Stimulated activated CD4-positive, alpha-beta T cell treated with anti-CD3 and anti-CD28 coated beads, Interleukin-2, amount 100 ng/mL, for 24 hours (primary cell): ENCODE data around the gene TMEM183A.

Source experiments
- DNase-seq, 2 donors: peaks; one replicate each; pipeline ENCODE4 v3.0.0-alpha.2; 2020

The TMEM183A gene

DNA sequence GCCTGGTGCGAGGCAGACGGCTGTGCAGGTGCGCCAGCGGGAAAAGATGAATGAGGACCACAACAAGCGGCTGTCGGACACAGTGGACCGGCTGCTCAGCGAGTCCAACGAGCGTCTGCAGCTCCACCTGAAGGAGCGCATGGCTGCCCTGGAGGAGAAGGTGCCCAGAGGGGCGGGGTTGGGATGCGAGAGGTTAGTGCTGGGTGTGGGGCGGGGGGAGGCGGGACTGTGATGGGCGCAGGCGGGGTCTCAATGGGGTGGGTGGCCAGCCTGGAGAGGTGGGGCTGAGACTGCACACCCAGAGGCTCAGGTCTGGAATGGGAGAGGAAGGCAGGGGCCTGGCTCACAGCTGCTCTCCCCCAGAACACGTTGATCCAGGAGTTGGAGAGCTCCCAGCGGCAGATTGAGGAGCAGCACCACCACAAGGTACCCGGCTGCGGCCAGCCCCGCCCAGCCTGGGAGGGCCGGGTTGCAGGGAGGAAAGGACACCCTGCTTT is 41.4 kb downstream of the TMEM183A start:
- DNase-seq: no peak

DNA sequence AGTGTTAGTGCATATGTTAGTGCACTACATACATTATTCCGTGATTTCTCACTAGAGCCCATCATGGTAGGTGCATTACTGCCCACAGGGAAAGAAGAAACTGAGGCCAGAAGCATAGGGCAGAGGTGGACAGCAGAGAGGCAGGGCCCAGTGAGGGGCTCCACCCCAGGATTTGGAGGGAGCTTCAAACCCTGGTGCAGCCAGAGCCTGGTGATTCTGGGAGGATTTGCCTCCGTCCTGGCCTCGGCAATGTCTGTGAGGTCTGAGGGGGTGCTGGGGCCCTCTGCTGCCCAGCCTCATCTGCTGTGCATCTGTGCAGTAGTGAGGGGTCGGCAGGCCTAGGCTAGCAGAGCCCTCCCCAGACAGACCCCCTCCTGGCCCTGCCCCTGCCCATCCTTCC is 41.9 kb downstream of the TMEM183A start:
- no peak for DNase-seq

DNA sequence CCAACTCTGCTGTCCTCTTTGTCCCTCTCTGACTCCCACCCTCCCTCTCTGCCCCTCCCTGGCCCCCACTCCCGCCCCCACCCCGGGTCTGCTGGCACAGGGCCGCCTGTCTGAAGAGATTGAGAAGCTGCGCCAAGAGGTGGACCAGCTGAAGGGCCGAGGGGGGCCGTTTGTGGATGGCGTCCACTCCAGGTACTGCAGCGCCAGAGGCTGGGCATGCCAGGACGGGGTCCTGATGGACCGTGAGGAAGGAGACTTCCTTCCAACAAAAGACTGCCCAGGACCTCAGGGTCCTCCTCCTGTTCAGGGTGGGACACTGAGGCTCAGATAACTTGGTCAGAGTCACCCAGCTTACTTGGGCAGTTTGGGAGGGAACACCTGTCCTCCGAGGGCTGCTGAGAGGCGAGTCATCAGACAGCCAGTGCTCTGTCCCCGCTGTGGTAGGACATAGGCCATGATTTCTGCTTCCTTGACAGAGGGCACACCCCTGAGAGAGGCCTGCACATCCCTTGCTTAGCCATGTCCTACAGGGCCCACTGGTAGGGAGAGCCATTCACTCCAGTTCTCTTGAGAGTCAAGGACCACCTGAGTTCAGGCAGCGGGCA is 42.5 kb downstream of the TMEM183A start:
- DNase-seq: no peak

DNA sequence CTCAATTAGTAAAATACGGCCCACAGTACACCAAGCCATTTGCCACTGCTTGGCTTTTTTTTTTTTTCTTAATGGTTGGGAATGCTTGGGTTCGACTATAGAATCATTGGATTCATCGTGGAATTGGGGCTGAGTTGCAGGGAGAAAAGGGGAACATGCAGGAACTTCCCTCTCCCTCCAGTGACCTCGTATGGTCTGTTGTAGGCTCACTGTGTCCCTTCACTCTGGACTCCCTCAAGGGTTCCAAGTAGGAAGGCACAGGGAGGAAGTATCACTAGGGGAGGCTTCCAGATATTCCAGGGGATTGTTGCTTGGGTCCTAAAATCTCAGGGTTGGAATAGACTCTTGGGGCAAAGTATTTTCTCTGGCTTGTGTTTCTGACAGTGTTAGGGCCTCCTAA is 43.7 kb downstream of the TMEM183A start:
- DNase-seq: no peak

DNA sequence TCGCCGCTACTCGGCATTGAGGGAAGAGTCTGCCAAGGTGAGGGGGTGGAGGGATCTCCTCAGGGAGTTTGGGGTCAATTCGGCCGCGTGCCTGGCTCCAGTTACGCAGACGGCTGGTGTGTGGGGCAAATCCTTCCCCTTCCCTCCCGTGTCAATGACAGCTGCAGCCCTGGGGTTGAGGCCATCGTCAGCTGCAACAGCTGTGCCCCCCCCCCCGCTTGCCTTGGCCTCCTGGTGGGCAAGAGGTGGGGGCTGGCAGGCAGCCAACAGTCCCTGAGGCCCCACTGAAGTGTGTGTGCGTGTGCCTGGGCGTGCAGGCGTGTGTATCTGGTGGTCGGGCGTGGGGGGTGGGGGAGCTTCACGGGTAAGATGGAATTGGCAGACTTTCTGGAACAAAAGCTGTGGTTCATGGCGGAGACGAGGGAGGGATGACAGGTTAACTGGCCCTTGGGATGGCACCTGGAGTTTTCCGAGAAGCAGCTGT is 44.7 kb downstream of the TMEM183A start:
- no peak for DNase-seq

DNA sequence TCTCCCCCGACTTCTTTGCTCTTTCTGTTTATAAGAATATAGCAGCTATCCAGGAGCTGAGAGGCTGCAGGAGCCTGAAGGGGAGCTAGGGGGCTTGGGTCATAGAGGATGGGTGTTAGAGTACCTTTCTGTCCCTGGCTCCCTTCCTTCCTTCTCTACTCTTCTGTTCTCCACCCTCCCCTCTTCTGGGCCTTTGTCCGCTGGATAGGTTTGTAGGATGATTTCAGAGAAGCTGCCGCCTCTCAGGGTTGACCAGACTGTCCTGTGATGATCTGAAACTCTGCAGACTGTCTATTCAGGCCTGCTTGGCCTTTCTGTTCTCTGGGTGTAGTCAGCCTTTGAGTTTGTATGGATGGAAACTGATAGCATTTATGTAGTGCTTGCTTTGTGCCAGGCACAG is 45.4 kb downstream of the TMEM183A start:
- no peak for DNase-seq

DNA sequence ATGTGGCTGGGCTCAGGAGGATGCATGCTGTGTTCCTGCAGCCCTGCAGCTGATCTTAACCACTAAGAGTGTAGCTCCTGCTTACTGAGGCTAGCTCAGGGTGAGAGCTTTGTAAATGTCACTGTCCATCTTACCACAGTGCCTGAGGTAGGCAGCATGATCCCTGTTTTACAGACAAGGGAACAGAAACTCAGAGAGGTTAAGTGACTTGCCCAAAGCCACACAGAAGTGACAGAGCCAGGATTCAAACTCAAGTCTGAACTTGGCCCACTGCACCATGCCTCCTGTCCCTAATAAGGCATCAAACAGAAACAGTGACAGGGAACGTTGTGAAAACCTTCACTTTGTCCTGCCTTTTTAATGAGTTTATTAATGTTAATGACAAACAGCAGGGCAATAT is 47.0 kb downstream of the TMEM183A start:
- no peak for DNase-seq

DNA sequence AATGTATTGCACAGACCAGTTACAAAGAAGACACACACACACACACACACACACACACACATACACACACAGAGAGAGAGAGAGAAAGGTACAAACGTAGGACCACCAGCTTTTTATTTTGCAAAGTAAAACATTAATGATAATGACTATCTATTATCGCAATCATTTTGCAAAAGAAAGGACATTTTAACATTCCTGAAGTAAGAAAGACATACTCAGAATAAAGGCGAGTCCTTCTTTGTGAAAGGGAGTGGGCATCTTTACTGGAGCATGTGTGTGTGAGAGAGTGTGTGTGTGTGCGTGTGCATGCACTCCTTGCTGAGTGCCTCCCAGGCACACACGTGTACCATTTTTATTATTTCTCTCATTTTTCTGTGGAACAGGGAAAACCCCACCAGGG is 47.5 kb downstream of the TMEM183A start:
- no peak for DNase-seq

DNA sequence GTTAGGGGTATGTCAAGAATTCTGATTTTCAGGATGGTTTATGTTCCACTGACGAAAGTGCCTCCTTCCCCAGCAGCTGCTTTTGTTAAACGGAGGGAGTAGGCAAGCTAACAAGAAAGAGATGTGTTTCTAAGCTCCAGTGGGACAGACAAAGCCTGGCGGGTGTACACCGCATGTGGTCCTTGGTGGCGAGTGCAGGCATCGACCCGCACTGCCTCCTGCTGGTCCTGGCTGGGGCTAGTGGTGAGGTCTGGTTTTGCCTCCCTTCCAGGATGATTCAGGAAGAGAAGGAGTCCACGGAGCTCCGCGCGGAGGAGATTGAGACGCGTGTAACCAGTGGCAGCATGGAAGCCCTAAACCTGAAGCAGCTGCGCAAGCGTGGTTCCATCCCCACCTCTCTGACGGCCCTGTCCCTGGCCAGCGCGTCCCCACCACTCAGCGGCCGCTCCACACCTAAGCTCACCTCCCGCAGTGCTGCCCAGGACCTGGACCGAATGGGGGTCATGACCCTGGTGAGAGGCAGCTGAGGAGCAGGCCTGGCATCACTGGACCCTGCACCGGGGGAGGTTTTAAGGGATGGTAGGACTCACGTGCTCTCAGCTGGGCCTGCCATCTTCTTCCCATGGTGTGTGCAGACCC is 48.1 kb downstream of the TMEM183A start:
- no peak for DNase-seq

DNA sequence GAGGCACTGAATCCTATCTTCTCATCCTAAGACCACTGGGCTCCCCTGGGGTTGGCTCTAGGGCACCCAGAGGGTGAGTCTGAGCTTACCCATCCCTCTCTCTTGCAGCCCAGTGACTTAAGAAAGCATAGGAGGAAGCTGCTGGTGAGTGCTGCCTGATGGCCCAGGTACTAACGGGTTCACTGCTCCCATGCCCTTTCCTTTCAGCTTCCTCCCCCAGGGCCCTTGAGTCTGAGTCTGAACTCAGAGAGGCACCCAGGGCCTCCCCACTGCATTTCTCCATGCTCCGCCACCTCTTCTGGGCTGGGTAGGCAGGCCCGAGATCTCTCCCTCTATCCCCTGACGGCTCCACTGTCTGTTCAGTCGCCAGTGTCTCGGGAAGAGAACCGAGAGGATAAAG is 48.8 kb downstream of the TMEM183A start:
- no peak for DNase-seq

DNA sequence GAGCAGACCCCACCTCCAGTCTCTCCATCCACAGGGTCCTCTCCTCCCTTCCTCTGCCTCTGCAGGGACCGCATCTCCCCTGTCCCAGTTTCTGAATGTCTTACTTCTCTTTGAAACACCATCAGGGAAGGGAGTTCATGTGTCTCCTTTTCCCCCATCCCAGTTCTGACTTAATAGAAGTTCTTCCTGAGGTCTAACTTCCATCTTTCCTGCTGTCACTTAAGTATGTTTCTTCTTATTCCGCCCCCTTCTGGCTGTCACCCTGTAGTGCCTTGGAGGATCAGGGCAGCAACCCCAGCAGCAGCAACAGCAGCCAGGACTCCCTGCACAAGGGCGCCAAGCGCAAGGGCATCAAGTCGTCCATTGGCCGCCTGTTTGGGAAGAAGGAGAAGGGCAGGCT is 49.3 kb downstream of the TMEM183A start:
- DNase-seq: peak in 1 of 2 donors; percentile 4

DNA sequence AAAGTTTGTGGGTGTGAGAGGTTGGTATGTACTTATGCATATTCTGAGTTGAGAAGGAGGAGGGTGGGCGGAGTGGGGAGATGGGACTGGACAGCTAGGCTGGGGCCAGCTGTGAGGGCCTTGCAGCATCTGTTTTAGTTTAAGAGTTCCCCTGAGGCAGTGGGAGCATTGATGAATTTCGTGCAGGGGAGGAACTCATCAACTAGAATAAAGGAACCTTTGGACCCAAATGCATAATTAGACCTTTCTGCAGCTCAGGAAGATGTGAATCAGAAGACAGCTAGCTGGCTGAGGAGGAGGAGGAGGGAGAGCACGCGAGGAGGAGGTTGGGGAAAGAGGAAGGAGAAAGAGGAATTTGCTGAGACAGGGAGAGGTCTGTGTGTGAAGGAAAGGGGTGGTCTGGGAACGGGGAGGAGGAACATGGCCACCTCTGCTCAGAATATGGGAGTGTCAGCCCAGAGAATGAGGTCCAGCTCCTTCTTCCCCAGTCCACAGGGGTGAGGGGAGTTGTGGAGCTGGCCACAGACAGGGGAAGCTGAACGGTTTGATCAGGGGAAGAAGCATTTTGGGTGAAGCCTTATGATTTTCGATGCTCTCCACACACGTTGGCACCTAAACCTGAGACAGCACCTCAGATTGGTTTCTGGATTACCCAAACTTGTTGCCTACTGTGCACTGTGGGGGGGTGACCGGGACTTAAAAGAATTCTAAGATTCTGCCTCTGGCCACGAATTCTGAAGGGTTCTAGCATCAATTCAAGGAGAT is 50.9 kb downstream of the TMEM183A start:
- no peak for DNase-seq

DNA sequence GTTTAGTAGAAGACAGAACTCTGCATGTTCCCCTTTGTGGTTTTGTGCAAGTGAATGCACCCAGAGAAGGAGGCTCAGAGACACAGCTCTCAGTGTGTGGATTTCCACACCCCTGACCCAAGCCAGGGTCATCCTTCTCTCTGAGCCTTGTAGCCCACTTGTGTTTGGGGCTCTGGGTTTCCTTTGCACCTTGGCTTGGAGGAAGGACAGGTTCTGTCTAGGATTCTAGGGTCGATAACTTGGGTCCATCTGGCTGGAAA is 51.4 kb downstream of the TMEM183A start:
- no peak for DNase-seq

DNA sequence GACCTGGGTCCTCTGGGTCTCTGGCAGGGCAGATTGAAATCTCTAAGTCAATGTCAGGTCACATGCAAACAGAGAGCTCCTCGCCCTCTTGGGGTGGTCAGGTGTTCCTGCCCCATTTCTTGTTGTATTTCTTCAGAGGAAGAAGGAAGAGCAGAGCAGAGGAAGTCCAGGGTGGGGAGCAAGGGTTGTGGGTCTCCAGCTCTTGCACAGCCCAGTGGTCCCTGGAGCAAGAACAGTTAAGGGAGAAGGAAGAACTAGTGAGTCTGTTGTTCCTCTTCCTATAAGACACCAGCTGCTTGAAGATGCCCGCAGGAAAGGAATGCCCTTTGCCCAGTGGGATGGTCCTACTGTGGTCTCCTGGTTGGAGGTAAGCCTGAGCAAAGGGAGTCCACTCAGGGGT is 52.3 kb downstream of the TMEM183A start:
- no peak for DNase-seq

DNA sequence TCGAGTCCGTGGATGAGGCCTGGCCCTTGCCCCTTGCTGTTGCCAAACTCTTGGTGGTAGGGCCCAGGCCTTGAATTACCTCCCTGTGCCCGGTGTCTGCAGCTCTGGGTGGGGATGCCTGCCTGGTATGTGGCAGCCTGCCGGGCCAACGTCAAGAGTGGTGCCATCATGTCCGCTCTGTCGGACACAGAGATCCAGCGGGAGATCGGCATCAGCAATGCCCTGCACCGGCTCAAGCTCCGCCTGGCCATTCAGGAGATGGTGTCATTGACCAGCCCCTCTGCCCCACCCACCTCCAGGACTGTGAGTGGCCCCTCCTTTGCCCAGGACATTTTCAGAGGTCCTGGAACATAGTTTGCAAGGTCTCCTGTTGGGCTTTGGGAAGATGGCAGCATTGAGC is 52.9 kb downstream of the TMEM183A start:
- no peak for DNase-seq

DNA sequence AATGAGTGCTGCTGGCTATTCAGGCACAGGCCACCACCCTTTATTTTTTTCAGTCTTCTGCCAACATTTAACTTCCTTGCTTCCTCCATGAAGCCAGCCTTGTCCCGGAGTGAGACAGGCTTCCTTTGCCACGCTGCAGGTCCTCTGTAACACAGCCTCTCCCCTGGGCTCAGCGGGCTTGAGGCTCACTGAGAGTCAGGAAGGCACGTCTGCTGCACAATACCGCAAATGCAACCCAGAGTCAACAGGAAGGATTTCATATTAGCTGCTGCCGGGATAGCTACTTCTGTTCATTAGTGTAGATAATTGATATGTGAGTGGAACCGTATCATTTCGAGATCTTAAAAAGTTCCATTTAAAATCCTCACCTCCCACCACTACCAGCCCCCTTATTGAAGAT is 56.1 kb downstream of the TMEM183A start:
- DNase-seq: no peak

DNA sequence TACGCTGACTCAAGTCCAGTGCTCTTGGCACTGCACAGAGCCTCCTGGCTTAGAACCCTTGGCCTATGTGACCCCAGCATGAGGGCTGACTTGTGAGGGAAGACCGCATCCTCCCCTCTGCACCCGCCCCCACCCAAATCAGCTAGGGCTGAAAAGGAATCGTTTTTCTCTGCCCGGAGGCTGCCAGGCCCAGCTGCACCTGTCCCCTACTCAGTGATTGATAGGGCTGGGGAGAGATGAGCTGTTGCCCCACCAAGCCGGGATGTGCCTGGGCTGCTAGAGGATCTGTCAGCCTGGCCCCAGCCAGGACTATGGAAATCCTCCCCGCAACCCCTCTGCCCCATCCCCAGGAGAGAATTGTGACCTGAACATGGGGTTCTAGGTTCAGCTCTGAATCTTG is 58.0 kb downstream of the TMEM183A start:
- DNase-seq: no peak

DNA sequence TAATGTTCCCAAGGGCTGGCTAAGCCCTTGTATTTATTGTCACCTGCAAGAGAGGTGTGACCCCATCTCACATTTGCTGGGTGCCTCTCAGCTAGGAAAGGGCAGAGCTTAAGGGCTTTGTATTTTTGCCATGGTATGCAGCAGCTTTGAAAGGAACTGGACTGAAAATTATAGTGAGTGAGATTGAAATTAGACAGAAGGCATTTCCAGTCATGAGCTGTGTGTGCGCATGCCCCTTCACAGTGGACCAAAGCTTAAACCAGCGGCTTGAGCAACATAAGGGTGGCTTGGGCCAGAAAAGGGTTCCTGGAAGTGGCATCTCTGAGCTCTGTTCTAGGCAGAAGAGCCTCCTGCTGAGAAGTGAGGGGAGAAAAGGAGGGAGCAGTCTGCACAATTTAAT is 58.8 kb downstream of the TMEM183A start:
- no peak for DNase-seq

DNA sequence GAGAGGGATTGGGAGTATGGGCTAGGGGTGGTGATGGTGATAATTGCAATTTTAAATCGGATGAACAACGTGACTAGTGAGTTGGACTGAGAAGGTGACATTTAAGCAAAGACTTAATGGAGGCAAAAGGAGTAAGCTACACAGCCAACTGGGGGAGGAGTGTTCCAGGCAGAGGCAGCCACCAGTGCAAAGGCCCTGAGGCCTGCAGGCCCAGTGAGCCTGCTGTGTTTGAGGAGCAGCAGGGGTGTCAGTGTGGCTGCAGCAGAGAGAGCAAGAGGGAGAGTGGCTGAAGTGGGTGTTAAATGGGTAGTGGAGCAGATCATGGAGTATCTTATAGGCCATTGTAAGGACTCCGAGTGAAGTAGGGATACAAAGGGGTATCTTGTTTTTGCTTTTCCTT is 59.8 kb downstream of the TMEM183A start:
- DNase-seq: no peak

DNA sequence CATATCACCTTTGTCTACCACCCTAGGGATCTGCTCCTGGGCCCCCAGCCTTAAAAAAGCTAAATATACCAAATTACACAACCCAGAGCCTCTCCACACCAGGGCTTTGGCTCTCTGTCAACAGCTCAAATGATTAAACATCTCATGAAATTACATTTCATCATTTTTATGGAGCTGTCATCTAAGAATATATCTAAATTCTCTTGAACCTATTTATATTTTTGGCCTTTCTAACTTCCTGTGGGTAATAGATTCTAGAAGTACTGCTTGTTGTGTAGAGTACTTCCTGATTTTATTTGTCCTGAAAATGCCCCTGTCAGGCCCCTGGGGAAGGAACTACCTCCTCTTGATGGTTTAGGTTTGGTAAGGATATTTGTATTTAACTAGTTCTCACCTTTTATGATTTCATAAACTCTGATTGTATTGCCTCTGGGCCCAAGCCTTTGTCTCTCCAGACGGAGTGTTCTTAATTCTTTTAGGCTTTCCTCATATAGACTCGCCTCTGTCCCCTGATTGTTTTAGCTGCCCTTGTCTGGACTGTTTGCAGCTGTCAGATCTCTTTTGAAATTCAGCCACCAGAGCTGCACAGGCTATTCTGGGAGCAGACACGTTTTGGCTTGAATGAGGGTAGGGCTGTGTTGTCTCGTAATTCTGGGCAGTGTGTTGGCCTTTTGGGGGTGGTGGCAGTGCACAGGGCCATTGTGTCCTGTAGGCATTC is 62.0 kb downstream of the TMEM183A start:
- DNase-seq: no peak

DNA sequence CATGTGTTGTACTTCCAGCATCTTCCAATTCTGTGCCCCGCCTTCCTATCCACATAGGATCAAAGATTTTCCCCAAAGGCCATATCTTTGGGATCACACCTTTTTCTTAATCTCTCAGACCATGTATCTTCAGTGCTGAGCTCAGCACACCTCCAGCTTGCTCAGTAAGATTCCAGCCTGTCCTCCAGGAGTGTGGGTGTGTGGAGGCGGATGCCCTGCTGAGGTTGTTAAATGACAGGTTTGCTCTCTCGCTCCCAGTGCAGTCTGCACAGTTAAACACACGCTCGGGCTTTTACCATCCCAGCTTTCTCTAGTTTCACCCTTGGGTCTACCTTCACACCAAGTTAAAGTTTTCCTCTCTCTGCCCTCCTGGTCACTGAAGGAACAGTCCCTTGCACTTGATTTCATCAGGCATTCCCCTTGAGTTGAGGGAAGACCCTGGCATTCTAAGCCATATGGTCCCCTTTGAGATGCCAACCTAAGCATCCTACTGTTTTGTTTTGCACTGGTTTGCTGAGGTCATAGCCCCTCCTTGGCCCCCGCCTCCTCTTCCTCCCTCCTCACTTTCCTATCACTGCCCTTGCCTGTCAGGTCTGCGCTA is 64.9 kb downstream of the TMEM183A start:
- no peak for DNase-seq

DNA sequence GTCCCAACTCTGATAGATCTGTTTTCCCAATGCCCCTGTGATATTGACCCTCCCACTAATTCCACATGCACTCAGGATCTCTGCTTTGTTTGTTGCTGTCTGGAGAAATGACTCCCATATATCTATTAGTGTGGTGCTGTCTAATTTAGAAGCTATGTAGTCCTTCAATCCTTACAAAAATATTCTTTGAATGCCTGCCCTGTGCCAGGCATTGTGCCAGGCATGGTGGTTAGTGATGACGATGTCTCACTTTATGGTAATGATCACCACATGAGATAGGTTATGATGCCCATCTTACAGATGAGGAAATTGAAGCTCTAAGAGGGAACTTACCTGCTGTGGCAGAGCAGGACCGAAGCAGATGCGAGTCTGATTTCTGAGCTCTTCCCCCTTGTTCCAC is 65.7 kb downstream of the TMEM183A start:
- DNase-seq: no peak

DNA sequence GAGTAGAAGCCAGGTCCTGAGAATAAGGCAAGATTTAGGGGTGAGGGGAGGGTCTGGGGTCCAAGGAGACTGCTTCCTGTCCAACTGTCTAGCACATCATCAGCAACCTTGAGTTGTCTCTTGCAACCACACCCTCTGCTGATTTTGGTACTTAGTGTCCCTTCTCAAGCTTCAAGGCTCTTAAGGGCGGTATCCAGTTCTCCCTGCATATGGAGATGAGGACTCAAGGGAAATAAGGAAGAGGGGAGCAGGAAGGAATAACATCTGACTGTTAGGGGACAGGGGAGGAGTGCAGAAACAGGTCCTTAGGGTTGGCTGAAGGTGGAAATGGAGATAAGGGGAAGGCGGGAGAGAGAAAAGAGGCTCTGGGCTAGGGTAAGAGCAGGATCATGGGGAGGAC is 66.3 kb downstream of the TMEM183A start:
- no peak for DNase-seq
